ENCODE measurements around the gene COL11A2. TPM values are rescaled to one million over a fixed set of nuclear protein-coding genes. Genes with fewer than 3 reads are reported as not detected.

The COL11A2 gene
- total and polyA plus RNA-seq, 2 of the 13 experiments (the other 11 are each of a cell fraction or from before 2014, with no cell fraction given) = 0.55 TPM

DNA sequence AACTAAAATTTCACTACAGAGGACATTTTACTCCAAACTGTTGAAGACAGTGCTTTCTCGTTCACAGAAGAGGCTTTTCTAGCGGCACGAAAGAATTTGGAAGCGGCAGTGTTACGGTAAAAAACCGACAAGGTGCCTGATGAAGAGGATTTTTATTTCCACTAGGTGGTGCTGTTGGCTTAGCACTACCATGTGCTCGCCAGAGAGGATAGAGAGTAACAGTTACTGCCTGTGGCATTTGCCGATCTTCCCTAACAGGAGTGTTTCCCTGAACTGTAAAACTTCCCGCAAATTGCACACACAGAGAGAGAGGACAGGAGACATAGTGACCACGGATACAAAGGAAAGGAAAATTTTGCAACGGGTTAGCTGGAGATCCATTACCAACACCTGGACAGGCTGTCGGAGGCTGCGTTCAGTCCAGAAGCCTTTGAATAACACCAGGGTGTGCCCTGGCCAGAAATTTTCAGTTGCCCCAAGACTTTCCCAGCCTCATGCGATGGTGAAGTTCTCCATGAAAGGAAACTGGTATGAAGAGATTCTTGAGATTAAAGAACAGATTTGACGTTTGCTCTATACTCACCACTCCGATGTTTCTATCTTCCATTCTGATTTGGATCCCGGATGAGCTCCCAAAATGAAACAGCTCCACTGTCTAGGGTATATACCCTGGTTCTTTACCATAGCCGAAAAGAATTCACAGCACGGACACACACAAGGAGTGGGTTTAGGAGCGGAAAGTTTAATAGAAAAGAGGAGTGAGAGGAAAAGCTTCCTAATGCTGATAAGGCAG lies 68.3 kb downstream of the COL11A2 start:
- Histone ChIP-seq H3K9ac (ENCODE audit: insufficient read depth, low read depth, low read length) (no peak overlapping the region), H3K4me1 (ENCODE audit: insufficient read depth, low read length) (peaks cover 38% of the 10 kb centered on the region), H3K4me3 (replicated peaks in 1 of 3; ENCODE audit: insufficient read depth in 1 of 3, low read depth in 2 of 3, low read length in 3 of 3) (no peak overlapping the region), H3K27me3 (ENCODE audit: control insufficient read depth in 1 of 2, insufficient read depth in 2 of 2, low read length in 2 of 2) (no peaks in the 10 kb centered on the region; a peak in 1 of 5 replicates), H3K4me2 (ENCODE audit: low read depth, low read length) (no peak overlapping the region), H3K9me3 (ENCODE audit: low read length) (peaks cover 12% of the 10 kb centered on the region), H3K36me3 (replicated peaks in 1 of 2; ENCODE audit: control insufficient read depth in 1 of 2, insufficient read depth in 2 of 2, low read length in 2 of 2) (no peaks in the 10 kb centered on the region), H2AFZ (ENCODE audit: low read length) (no peak overlapping the region), H3K27ac (ENCODE audit: extremely low read length, insufficient read depth, low read length) (no peak overlapping the region), H3K79me2 (ENCODE audit: insufficient read depth, low read length) (no peaks in the 10 kb centered on the region), H4K20me1 (ENCODE audit: insufficient read depth, low read length) (no peaks in the 10 kb centered on the region)
- DNase-seq (ENCODE audit: low spot score) (peak; percentile 55), FAIRE-seq (no peak), ATAC-seq (peak; percentile 76)
- intact Hi-C loops (cut with micrococcal nuclease; ENCODE audit: unreplicated experiment) = no loop called here
- ChIA-PET POLR2A (interaction anchor here (1.4 kb wide), 1 partner anchor 124 kb away, joined by 4 read pairs; no protein-coding TSS in a partner anchor), CTCF (ENCODE audit: low intra/inter-chr PET ratio, low total read pairs) (interaction anchor here (1.3 to 2.2 kb wide), 4 partner anchors 24 to 176 kb away, joined by 4 to 14 read pairs (median 12); no protein-coding TSS in a partner anchor)
- in situ Hi-C loops (cut with HindIII; ENCODE audit: extremely low pct_ligation_motif_present, low pct_unique_long_range_greater_than_20kb) = no loop called here
- BruUV-seq (replicated peaks) = no TSS peak
- 68% methylated on average over 20 of the region's 20 CpGs for WGBS (ENCODE audit: low lambda C conversion rate)
- TF ChIP-seq, protein P1, sequence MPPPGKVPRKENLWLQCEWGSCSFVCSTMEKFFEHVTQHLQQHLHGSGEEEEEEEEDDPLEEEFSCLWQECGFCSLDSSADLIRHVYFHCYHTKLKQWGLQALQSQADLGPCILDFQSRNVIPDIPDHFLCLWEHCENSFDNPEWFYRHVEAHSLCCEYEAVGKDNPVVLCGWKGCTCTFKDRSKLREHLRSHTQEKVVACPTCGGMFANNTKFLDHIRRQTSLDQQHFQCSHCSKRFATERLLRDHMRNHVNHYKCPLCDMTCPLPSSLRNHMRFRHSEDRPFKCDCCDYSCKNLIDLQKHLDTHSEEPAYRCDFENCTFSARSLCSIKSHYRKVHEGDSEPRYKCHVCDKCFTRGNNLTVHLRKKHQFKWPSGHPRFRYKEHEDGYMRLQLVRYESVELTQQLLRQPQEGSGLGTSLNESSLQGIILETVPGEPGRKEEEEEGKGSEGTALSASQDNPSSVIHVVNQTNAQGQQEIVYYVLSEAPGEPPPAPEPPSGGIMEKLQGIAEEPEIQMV (CRISPR knock-in tag; IDR thresholded peaks at IDR 0.05; ENCODE audit: low read depth) = no peak
- TF ChIP-seq, protein P2, sequence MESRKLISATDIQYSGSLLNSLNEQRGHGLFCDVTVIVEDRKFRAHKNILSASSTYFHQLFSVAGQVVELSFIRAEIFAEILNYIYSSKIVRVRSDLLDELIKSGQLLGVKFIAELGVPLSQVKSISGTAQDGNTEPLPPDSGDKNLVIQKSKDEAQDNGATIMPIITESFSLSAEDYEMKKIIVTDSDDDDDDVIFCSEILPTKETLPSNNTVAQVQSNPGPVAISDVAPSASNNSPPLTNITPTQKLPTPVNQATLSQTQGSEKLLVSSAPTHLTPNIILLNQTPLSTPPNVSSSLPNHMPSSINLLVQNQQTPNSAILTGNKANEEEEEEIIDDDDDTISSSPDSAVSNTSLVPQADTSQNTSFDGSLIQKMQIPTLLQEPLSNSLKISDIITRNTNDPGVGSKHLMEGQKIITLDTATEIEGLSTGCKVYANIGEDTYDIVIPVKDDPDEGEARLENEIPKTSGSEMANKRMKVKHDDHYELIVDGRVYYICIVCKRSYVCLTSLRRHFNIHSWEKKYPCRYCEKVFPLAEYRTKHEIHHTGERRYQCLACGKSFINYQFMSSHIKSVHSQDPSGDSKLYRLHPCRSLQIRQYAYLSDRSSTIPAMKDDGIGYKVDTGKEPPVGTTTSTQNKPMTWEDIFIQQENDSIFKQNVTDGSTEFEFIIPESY (CRISPR knock-in tag; IDR thresholded peaks at IDR 0.05) = peak; percentile 87
- no peak for TF ChIP-seq ZNF317 (CRISPR knock-in tag; IDR thresholded peaks at IDR 0.05)
- peak; percentile 75; the same call in 1 of the 2 replicates for TF ChIP-seq SETDB1 (CRISPR knock-in tag; IDR thresholded peaks at IDR 0.05; ENCODE audit: borderline replicate concordance)
- TF ChIP-seq, protein P3, sequence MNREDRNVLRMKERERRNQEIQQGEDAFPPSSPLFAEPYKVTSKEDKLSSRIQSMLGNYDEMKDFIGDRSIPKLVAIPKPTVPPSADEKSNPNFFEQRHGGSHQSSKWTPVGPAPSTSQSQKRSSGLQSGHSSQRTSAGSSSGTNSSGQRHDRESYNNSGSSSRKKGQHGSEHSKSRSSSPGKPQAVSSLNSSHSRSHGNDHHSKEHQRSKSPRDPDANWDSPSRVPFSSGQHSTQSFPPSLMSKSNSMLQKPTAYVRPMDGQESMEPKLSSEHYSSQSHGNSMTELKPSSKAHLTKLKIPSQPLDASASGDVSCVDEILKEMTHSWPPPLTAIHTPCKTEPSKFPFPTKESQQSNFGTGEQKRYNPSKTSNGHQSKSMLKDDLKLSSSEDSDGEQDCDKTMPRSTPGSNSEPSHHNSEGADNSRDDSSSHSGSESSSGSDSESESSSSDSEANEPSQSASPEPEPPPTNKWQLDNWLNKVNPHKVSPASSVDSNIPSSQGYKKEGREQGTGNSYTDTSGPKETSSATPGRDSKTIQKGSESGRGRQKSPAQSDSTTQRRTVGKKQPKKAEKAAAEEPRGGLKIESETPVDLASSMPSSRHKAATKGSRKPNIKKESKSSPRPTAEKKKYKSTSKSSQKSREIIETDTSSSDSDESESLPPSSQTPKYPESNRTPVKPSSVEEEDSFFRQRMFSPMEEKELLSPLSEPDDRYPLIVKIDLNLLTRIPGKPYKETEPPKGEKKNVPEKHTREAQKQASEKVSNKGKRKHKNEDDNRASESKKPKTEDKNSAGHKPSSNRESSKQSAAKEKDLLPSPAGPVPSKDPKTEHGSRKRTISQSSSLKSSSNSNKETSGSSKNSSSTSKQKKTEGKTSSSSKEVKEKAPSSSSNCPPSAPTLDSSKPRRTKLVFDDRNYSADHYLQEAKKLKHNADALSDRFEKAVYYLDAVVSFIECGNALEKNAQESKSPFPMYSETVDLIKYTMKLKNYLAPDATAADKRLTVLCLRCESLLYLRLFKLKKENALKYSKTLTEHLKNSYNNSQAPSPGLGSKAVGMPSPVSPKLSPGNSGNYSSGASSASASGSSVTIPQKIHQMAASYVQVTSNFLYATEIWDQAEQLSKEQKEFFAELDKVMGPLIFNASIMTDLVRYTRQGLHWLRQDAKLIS (CRISPR knock-in tag; IDR thresholded peaks at IDR 0.05) = no peak
- TF ChIP-seq LCORL (IDR thresholded peaks at IDR 0.05) = no peak
- peak; percentile 60; the same call in 1 of the 2 replicates for TF ChIP-seq LCORL (CRISPR knock-in tag; IDR thresholded peaks at IDR 0.05)
- TF ChIP-seq, protein P4, sequence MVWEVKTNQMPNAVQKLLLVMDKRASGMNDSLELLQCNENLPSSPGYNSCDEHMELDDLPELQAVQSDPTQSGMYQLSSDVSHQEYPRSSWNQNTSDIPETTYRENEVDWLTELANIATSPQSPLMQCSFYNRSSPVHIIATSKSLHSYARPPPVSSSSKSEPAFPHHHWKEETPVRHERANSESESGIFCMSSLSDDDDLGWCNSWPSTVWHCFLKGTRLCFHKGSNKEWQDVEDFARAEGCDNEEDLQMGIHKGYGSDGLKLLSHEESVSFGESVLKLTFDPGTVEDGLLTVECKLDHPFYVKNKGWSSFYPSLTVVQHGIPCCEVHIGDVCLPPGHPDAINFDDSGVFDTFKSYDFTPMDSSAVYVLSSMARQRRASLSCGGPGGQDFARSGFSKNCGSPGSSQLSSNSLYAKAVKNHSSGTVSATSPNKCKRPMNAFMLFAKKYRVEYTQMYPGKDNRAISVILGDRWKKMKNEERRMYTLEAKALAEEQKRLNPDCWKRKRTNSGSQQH (CRISPR knock-in tag; IDR thresholded peaks at IDR 0.05; ENCODE audit: low read depth) = peak; percentile 55; the same call in 1 of the 2 replicates
